ENCODE results near the gene SSR4. TPM values are rescaled to one million over a fixed set of nuclear protein-coding genes. Genes with fewer than 3 reads are reported as not detected.

The SSR4 gene
- total RNA-seq, 1 experiment from 2014 or later, result 203 TPM

DNA sequence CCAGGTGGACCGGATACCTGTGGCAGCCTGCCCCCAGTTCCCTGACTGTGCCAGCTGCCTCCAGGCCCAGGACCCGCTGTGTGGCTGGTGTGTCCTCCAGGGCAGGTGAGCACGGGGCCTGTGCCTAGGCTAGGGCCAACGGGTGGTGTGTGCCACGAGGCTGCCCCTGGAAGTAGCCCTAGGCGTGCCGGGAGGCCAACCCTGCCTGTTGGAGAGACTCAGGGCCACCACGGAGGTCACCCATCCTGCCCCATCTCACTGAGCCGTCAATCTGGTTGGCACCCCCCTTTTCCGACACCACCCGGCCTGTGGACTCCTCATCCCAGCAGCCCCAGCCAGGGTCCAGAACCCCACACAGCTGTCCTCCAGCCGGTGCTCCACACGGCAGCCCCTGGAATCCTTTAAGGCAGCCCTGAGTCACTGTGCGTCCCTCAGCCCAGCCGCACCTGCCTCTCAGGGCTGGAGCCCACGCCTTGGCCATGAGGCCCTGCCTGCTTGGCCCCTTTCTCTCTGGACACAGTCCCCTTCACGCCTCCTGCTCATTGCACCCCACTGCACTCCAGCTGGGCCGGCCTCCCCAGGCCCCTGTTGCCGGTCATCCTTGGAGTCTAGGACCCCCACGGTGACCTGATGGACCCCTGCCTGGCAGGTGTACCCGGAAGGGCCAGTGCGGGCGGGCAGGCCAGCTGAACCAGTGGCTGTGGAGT lies 25.2 kb upstream of the SSR4 start:
- ATAC-seq, result no peak
- H3K36me3 Mint-ChIP-seq, result no peaks in the 10 kb centered on the region
- no peak for DNase-seq (ENCODE audit: low spot score)
- ChIA-PET CTCF (interaction anchor here (1.1 kb wide), 1 partner anchor 12 kb away, joined by 4 read pairs; the partner anchor contains the start of gene SRPK3), POLR2A (no interaction called here)
- H3K27me3 Mint-ChIP-seq (ENCODE audit: low read depth), result no peaks in the 10 kb centered on the region
- no peaks in the 10 kb centered on the region for H3K9me3 Mint-ChIP-seq
- H3K4me1 Mint-ChIP-seq, result peaks cover 3% of the 10 kb centered on the region; the same call in 1 of the 2 replicates
- H3K27ac Mint-ChIP-seq, result no peak overlapping the region
- H3K4me3 Mint-ChIP-seq, result no peak overlapping the region
- TF ChIP-seq TCF7 (CRISPR knock-in tag; IDR thresholded peaks at IDR 0.05; ENCODE audit: low read depth) (no peak), NFATC4 (CRISPR knock-in tag; IDR thresholded peaks at IDR 0.05) (no peak), ZNF416 (CRISPR knock-in tag; IDR thresholded peaks at IDR 0.05) (no peak)
- TF ChIP-seq, protein P1, sequence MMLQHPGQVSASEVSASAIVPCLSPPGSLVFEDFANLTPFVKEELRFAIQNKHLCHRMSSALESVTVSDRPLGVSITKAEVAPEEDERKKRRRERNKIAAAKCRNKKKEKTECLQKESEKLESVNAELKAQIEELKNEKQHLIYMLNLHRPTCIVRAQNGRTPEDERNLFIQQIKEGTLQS (CRISPR knock-in tag; conservative IDR thresholded peaks at IDR 0.05), result no peak
- TF ChIP-seq, protein P2, sequence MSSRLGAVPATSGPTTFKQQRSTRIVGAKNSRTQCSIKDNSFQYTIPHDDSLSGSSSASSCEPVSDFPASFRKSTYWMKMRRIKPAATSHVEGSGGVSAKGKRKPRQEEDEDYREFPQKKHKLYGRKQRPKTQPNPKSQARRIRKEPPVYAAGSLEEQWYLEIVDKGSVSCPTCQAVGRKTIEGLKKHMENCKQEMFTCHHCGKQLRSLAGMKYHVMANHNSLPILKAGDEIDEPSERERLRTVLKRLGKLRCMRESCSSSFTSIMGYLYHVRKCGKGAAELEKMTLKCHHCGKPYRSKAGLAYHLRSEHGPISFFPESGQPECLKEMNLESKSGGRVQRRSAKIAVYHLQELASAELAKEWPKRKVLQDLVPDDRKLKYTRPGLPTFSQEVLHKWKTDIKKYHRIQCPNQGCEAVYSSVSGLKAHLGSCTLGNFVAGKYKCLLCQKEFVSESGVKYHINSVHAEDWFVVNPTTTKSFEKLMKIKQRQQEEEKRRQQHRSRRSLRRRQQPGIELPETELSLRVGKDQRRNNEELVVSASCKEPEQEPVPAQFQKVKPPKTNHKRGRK (CRISPR knock-in tag; IDR thresholded peaks at IDR 0.05; ENCODE audit: borderline replicate concordance), result no peak
- TF ChIP-seq, protein P3, sequence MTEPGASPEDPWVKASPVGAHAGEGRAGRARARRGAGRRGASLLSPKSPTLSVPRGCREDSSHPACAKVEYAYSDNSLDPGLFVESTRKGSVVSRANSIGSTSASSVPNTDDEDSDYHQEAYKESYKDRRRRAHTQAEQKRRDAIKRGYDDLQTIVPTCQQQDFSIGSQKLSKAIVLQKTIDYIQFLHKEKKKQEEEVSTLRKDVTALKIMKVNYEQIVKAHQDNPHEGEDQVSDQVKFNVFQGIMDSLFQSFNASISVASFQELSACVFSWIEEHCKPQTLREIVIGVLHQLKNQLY (CRISPR knock-in tag; IDR thresholded peaks at IDR 0.05), result no peak
- TF ChIP-seq, protein P4, sequence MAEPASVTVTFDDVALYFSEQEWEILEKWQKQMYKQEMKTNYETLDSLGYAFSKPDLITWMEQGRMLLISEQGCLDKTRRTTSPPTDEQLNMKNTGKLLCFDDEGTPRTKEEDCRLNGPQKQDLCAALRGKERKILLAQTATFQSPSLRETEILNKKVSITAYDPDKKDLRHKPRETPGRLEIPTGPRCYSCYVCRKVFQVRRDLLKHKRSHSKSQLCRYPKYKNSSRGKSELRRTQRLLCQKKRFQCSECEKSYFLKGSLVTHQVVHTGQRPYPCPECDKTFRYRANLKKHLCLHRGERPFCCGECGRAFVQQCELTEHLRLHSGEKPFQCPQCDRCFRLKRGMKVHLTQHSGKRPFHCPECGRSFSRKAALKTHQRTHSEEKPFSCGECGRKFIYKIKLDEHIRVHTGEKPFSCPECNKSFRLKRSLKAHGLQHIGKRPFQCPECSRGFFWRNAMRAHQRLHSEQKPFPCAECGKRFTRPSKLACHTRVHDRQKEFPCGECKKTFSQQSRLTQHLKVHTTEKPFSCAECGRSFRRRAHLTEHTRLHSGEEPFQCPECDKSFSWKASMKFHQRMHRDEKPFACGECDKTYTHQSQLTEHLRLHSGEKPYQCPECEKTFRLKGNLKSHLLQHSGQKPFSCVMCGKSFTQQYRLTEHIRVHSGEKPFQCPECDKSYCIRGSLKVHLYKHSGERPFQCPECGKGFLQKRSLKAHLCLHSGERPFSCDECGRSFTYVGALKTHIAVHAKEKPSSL (CRISPR knock-in tag; conservative IDR thresholded peaks at IDR 0.05), result no peak

DNA sequence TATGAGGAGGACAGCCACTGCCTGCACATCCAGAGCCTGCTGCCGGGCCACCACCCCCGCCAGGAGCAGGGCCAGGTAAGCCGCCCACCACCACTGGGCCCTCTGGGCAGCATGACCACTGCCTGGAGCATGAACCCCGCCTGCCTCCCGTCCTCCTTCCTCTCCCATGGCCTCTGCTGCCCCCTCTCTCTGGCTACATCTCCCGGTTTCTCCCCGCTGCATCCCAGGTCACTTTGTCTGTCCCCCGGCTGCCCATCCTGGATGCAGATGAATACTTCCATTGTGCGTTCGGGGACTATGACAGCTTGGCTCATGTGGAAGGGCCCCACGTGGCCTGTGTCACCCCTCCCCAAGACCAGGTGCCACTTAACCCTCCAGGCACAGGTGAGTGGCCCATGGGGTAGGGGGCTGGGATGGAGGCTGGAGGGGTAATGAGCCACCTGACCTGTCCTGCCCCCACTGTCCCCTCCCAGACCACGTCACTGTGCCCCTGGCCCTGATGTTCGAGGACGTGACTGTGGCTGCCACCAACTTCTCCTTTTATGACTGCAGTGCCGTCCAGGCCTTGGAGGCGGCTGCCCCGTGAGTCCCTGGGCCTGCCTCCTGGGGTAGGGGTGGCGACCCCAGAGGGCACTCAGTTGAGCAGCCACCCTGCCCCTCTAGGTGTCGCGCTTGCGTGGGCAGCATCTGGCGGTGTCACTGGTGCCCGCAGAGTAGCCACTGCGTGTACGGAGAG lies 24.4 kb upstream of the SSR4 start:
- ChIA-PET CTCF (no interaction called here), POLR2A (no interaction called here)
- H3K4me1 Mint-ChIP-seq, result peaks cover 3% of the 10 kb centered on the region; the same call in 1 of the 2 replicates
- no peaks in the 10 kb centered on the region for H3K36me3 Mint-ChIP-seq
- TF ChIP-seq, protein P5, sequence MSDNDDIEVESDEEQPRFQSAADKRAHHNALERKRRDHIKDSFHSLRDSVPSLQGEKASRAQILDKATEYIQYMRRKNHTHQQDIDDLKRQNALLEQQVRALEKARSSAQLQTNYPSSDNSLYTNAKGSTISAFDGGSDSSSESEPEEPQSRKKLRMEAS (CRISPR knock-in tag; IDR thresholded peaks at IDR 0.05), result no peak
- TF ChIP-seq, protein P6, sequence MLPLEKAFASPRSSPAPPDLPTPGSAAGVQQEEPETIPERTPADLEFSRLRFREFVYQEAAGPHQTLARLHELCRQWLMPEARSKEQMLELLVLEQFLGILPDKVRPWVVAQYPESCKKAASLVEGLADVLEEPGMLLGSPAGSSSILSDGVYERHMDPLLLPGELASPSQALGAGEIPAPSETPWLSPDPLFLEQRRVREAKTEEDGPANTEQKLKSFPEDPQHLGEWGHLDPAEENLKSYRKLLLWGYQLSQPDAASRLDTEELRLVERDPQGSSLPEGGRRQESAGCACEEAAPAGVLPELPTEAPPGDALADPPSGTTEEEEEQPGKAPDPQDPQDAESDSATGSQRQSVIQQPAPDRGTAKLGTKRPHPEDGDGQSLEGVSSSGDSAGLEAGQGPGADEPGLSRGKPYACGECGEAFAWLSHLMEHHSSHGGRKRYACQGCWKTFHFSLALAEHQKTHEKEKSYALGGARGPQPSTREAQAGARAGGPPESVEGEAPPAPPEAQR (CRISPR knock-in tag; IDR thresholded peaks at IDR 0.05), result no peak
- no peak for TF ChIP-seq SMAD3 (CRISPR knock-in tag; IDR thresholded peaks at IDR 0.05; ENCODE audit: borderline replicate concordance)
- no peak for TF ChIP-seq GABPB1 (CRISPR knock-in tag; IDR thresholded peaks at IDR 0.05)
- no peak for TF ChIP-seq ATF1 (CRISPR knock-in tag; IDR thresholded peaks at IDR 0.05)
- TF ChIP-seq GRHL2 (CRISPR knock-in tag; IDR thresholded peaks at IDR 0.05; ENCODE audit: insufficient replicate concordance, severe bottlenecking), result no peak
- no peak for TF ChIP-seq ETV6 (CRISPR knock-in tag; IDR thresholded peaks at IDR 0.05)
- TF ChIP-seq, protein P7, sequence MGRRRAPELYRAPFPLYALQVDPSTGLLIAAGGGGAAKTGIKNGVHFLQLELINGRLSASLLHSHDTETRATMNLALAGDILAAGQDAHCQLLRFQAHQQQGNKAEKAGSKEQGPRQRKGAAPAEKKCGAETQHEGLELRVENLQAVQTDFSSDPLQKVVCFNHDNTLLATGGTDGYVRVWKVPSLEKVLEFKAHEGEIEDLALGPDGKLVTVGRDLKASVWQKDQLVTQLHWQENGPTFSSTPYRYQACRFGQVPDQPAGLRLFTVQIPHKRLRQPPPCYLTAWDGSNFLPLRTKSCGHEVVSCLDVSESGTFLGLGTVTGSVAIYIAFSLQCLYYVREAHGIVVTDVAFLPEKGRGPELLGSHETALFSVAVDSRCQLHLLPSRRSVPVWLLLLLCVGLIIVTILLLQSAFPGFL (CRISPR knock-in tag; IDR thresholded peaks at IDR 0.05; ENCODE audit: borderline replicate concordance), result no peak
- H3K27me3 Mint-ChIP-seq (ENCODE audit: low read depth), result no peaks in the 10 kb centered on the region
- no peaks in the 10 kb centered on the region for H3K9me3 Mint-ChIP-seq
- no peak overlapping the region for H3K4me3 Mint-ChIP-seq
- no peak overlapping the region for H3K27ac Mint-ChIP-seq
- no peak for DNase-seq (ENCODE audit: low spot score)
- no peak for ATAC-seq

Data from WTC11 (cell line).